Right hindlimb (tissue), 1 donor: ENCODE measurements around the gene GMPR.

Experiments
- DNase-seq: peaks from one replicate; pipeline ENCODE4 v3.0.0-alpha.2; 2018

GMPR gene

DNA sequence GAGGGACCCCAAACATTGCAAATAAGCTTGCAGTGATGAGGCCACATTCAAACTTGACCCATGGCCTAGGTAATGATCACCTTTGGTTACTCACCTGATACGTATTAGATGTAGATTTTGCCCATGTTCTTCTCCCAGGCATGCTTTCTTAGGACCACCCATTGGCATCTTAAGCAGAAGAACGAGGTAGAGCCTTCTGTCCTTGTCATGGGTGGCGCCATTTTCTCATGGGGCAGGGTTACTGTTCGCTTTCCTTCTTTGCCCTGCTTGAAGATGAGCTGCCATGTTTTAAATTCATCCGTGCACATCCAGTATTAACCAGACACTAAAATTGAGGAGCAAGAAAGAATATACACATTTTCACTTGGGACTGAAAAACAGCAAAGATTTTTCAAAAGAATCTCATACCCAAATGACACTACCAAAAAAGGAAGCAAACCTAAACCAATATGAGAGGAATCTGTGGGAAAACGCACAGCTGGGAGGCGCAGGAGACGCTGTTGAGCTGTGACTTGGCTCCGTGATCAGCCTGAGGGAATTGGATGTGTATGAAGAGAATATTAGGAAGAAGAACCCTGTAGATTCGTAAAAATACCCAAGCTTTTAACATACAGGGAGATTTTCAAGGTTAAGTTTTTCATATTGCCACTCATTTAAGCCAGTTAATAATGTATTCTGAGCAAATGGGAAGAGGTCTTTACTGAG, 36.6 kb downstream of the GMPR start:
- DNase-seq = no peak

GRCh38 chr6:16277101-16277981, 39.0 kb downstream of the GMPR start:
- DNase-seq = peak; percentile 66

DNA sequence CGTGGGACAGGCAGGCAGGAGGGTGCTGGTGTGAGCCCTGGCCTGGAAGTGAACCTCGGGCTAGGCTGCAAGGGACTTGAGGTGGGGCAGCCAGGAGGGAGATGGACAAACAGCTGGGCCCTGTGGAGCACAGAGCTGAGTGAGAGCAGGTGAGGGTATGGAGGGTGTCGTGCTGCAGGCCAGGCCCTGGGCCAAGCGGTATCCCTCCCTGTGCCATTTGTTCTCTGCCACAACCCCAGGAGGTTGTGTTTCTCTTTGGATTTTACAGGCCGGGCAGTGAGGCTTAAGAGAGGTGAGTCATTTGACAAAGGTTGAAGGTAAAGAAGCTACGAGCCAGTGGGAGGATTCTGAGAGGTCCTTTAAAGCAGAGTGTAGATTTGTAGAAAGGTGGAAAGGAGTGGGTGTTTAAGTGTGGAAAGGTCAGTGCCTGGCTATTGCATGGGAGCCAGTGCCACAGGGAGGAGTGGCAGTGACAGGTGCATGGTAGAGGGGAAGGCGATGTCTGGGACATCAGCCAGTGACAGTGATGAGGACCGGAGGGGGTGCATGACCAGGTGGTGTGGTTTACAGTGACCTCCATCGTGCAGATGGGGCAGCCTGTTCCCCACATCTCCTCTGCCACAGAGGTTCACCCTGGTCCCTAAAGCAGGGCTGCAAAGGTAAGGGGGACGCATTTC, 39.8 kb downstream of the GMPR start:
- no peak for DNase-seq

DNA sequence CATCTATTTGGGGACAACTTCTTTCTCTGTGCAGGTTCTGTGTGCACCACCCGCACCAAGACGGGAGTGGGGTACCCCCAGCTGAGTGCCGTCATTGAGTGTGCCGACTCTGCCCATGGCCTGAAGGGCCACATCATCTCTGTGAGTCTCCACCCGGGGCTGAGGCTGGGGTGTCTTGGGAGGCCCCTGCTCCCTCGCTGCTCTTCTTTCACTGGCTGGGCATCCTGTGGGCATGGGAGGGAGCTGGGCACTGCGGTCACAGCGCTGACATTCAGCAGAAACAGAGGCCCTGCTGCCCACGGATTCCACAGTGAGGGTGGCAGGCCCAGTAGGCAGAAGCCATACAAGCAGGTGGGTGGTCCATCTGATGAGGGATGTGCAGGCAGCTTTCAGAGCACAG, 40.4 kb downstream of the GMPR start:
- no peak for DNase-seq

DNA sequence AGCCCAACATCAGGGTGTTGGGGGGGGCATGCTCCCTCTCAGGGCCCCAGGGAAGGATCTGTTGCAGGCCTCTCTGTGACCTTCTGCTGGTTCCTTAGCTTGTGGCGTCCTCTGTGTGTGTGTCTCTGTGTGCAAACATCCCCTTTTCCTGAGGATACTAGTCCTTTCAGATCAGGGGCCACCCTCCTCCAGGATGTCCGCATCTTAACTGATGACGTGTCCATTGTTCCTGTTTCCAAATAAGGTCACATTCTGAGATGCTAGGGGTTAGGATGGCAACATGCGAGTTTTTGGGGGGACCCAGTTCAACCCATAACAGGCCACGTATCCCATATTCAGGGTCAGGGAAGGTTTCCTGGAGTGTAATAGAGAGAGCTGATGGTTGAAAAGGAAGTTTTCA, 40.9 kb downstream of the GMPR start:
- DNase-seq = no peak

- no peak for DNase-seq
Measured at GRCh38 chr6:16282370-16282769, 44.0 kb downstream of the GMPR start.

- DNase-seq = no peak
Measured at GRCh38 chr6:16284472-16284871, 46.1 kb downstream of the GMPR start.

DNA sequence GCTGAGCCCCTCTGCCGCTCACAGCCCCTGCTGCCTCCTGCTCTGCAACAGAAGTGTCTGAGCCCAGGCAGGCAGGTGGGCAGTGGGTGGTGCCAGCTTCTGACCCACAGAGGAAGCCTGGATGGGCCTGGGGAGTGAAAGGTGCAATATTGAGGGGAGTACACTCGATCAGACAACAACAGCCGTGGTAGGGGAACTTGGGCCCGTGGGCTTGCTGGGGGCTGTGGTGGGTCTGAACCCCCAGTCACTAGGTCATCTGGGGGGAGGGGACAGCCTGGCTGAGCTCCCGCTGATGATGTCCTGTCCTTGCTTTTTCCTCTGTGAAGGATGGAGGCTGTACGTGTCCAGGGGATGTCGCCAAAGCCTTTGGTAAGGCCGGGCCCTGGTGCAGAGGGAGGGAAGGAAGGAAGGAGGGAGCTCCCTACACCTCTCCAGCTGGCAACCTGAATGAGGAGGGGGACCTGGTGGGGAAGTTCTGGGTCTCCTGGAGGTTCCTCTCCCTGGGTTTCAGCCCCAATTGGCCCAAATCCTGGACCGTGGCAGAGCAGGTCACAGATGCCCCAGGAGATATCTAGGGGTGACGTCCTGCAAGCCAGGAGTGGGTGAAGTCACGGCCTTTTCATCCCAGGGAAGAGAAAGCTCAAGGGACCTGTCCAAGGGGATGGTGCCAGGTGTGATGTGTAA, 47.2 kb downstream of the GMPR start:
- no peak for DNase-seq

- DNase-seq = peak; percentile 35
Measured at GRCh38 chr6:16286151-16286522, 47.8 kb downstream of the GMPR start.

GRCh38 chr6:16288163-16288562, 49.8 kb downstream of the GMPR start:
- no peak for DNase-seq

- no peak for DNase-seq
Measured at GRCh38 chr6:16291739-16292138, 53.4 kb downstream of the GMPR start.

GRCh38 chr6:16292432-16292831, 54.0 kb downstream of the GMPR start:
- no peak for DNase-seq

DNA sequence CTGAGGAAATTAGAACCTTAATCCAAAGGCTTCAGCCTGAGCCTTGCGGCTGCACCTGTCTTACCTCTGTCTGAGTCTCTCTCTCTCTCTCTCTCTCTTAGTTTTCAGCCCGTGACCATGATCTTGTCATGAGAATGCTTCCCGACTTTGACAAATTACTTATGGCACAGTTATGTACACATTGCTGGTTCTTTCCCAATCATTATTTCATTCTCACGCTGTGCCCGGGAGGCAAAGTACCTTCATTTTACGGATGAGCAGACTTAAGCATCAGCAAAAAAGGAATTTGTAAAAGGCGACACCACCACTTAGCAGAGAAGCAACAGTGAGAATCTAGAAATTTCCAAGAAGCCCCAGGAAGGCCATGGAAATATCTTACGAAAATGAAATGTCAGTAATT, 54.6 kb downstream of the GMPR start:
- no peak for DNase-seq

- no peak for DNase-seq
Measured at GRCh38 chr6:16294371-16294770, 56.0 kb downstream of the GMPR start.

DNA sequence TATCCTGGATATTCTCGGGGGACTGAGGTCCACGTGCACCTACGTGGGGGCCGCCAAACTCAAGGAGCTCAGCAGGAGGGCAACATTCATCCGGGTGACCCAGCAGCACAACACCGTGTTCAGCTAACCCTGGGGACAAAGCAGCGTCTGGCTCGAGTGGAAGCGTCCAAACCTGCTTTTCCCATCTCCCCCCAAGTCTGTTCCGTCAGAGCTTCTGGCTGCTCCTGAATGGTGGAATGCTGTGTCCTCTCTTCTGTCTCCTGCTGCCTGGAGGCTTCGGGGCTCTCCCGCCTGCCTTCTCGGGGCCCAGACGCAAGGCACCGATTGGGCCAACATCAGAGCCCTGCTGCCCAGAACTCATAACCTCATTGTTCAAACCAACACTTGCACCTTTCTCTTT, 56.7 kb downstream of the GMPR start:
- no peak for DNase-seq

GRCh38 chr6:16295471-16295870, 57.1 kb downstream of the GMPR start:
- DNase-seq = no peak

DNA sequence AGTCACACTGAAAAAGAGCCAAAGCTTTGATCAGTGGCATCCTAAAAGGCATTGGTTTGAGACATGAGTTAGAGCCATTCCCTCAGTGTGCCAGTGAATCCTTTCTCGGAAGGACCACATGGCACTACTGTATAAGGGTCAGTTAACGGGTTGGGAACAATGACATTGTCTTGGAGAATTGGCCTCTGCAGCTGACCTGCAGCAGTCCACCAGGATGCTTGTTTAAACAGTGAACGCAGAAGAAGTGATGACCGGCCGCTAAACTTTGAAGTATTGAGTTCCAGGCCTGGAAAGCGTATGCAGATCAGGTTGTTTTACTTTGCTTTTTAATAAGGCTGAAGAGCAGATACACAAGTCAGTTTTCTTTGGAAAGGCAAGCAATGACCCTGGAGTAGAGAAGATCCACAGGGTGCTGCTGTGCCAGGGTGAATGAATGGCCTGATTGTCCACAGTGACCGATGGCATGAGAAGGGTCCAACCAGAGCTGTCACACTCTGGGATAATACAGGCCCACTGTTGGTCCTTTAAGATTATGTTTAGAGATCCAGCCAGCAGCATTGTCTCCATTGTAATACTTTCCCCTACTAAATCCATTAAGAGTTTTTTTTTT, 57.8 kb downstream of the GMPR start:
- no peak for DNase-seq

DNA sequence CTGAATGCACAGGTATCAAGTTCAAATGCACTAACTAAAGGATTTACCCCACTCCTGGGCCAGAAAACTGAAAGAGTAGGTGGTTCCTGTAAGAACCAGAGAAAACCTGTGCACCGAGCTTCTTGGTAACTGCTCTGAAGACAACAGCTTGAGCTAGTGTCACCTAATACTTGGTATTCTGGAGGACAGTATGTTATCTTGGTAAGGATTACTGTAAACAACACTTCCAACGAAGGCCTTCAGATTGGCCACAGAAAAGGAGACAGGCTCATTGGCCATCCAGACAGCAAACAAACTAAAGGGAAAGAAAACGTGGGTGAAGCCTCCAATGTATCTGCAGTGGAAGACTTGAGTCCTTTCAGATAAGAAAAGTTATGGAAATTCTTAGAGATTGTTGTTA, 61.5 kb downstream of the GMPR start:
- DNase-seq = no peak

- no peak for DNase-seq
Measured at GRCh38 chr6:16301511-16301910, 63.1 kb downstream of the GMPR start.

DNA sequence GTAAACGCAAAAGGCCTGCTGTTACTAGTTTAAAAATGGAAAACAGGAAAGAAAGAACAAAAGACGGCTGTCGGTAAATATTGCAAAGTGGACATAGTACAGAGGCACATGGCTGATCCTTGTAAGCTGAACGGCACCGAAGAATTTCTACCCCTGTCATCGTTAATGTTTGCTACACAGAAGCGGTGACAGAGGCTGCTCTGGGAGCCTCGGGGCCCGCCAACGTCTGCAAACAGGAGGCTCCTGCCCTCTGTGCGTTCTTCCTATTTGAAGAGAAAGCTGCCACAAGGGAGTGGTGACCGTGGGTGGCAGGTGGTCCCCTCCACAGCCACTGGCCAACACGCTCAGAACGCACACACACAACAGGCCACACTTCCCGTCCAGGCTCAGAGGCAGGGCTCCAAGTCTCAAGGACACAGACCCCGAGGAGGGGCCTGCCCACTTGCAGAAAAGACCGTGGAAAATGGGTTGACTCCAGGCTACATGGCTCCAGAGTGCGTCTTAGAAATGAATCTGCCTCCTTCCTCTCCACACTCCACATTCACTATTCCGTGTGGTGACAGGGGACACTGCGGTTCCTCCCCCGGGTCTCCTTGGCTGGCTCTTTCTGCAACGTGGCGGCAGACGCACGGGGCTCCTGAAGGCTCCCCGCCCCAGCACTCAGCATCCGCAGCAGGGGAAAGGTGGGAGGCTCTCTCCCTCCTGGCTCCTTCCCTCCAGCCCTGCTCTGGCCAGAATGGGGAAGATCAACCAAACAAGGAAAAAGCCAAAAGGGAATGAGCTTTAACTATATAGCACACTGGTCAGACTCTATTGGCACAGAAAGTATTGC, 64.5 kb downstream of the GMPR start:
- no peak for DNase-seq

DNA sequence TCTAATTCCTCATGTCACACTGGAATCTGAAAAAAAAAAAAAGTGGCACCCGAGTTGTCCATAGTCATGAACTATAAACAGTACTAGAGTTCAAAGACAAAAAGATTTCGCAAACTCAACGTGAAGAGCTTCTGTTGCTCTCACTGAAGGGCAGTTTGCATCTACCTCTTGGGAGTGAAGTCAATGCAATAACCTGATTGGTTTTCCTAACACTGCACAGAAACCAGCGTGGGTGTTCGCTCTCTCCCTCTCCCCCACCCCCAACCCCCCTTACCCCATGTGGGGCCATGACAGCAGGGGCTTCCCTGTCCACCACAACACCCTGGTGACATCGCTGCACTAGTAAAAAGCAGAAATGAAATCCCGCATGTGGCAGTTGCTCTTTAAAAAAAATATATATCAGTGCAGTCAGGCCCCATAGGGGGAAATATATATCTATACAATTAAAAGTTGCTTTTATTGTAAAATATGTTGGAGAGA, 66.9 kb downstream of the GMPR start:
- DNase-seq = no peak

GRCh38 chr6:16305788-16306187, 67.4 kb downstream of the GMPR start:
- no peak for DNase-seq
